ENCODE measurements around the gene RAD50.

Gene RAD50

GRCh38 chr5:132679166-132679565, 122.4 kb downstream of the RAD50 start:
- H3K9me2 ChIP-seq (replicated peaks; ENCODE audit: insufficient read depth, low read length): no peaks in the 10 kb centered on the region
- no peaks in the 10 kb centered on the region for H3K27me3 ChIP-seq (ENCODE audit: low read length)
- H3F3A ChIP-seq (ENCODE audit: insufficient read depth): no peaks in the 10 kb centered on the region
- no peaks in the 10 kb centered on the region for H4K20me1 ChIP-seq (ENCODE audit: low read depth, low read length)
- no peaks in the 10 kb centered on the region for H3K79me2 ChIP-seq (ENCODE audit: insufficient read depth, low read length)
- no peak overlapping the region for H3K27ac ChIP-seq (ENCODE audit: low read depth, low read length)
- no peaks in the 10 kb centered on the region for H3K9me3 ChIP-seq (ENCODE audit: insufficient read depth, low read length)
- H3K4me2 ChIP-seq (ENCODE audit: low read depth, low read length, poor library complexity, severe bottlenecking): no peak overlapping the region
- H3K4me3 ChIP-seq (ENCODE audit: insufficient read depth, low read length, poor library complexity, severe bottlenecking): no peak overlapping the region
- no peak overlapping the region for H3K9ac ChIP-seq (ENCODE audit: low read length)
- TF ChIP-seq CTCF (IDR thresholded peaks at IDR 0.05; ENCODE audit: insufficient read depth, low read length, poor library complexity, severe bottlenecking): no peak
- TF ChIP-seq EZH2phosphoT487 (conservative IDR thresholded peaks at IDR 0.05; ENCODE audit: low read length): no peak
- H2AFZ ChIP-seq (ENCODE audit: low read depth, low read length, severe bottlenecking): no peak overlapping the region
- H3K36me3 ChIP-seq (ENCODE audit: low read length): no peaks in the 10 kb centered on the region

- no peaks in the 10 kb centered on the region for H3K27me3 ChIP-seq (ENCODE audit: low read length)
These were observed 123.1 kb downstream of the RAD50 start for GRCh38 chr5:132679717-132680380.

GRCh38 chr5:132680780-132681475, 124.2 kb downstream of the RAD50 start:
- Histone ChIP-seq H3K4me2 (ENCODE audit: low read depth, low read length, poor library complexity, severe bottlenecking) (no peak overlapping the region), H3K36me3 (ENCODE audit: low read length) (no peaks in the 10 kb centered on the region)

More at GRCh38 chr5:132679717-132680380, 123.1 kb downstream of the RAD50 start:
- Histone ChIP-seq H3K36me3 (ENCODE audit: low read length) (no peaks in the 10 kb centered on the region), H3F3A (ENCODE audit: insufficient read depth) (no peaks in the 10 kb centered on the region), H4K20me1 (ENCODE audit: low read depth, low read length) (no peaks in the 10 kb centered on the region), H3K79me2 (ENCODE audit: insufficient read depth, low read length) (no peaks in the 10 kb centered on the region), H3K4me2 (ENCODE audit: low read depth, low read length, poor library complexity, severe bottlenecking) (no peak overlapping the region), H3K9ac (ENCODE audit: low read length) (no peak overlapping the region), H3K9me3 (ENCODE audit: insufficient read depth, low read length) (no peaks in the 10 kb centered on the region), H3K9me2 (replicated peaks; ENCODE audit: insufficient read depth, low read length) (no peaks in the 10 kb centered on the region), H3K27ac (ENCODE audit: low read depth, low read length) (no peak overlapping the region), H3K4me3 (ENCODE audit: insufficient read depth, low read length, poor library complexity, severe bottlenecking) (no peak overlapping the region), H2AFZ (ENCODE audit: low read depth, low read length, severe bottlenecking) (no peak overlapping the region)
- no peak for TF ChIP-seq CTCF (IDR thresholded peaks at IDR 0.05; ENCODE audit: insufficient read depth, low read length, poor library complexity, severe bottlenecking)
- no peak for TF ChIP-seq EZH2phosphoT487 (conservative IDR thresholded peaks at IDR 0.05; ENCODE audit: low read length)

More at GRCh38 chr5:132680780-132681475, 124.2 kb downstream of the RAD50 start:
- Histone ChIP-seq H3K27me3 (ENCODE audit: low read length) (no peaks in the 10 kb centered on the region), H3K4me3 (ENCODE audit: insufficient read depth, low read length, poor library complexity, severe bottlenecking) (no peak overlapping the region), H3K9ac (ENCODE audit: low read length) (no peak overlapping the region), H3K9me3 (ENCODE audit: insufficient read depth, low read length) (no peaks in the 10 kb centered on the region), H3K9me2 (replicated peaks; ENCODE audit: insufficient read depth, low read length) (no peaks in the 10 kb centered on the region), H2AFZ (ENCODE audit: low read depth, low read length, severe bottlenecking) (no peak overlapping the region), H3K79me2 (ENCODE audit: insufficient read depth, low read length) (no peaks in the 10 kb centered on the region), H3K27ac (ENCODE audit: low read depth, low read length) (no peak overlapping the region), H3F3A (ENCODE audit: insufficient read depth) (no peaks in the 10 kb centered on the region), H4K20me1 (ENCODE audit: low read depth, low read length) (no peaks in the 10 kb centered on the region)
- TF ChIP-seq EZH2phosphoT487 (conservative IDR thresholded peaks at IDR 0.05; ENCODE audit: low read length) (no peak), CTCF (IDR thresholded peaks at IDR 0.05; ENCODE audit: insufficient read depth, low read length, poor library complexity, severe bottlenecking) (no peak)

Data from SU-DHL-6 (cell line).